GM19023 (cell line): ENCODE data around the gene CHN1.

ENCODE experiments used
- ATAC-seq: cut with Tn5 transposase; IDR thresholded peaks from one replicate; pipeline ENCODE4 v1.9.1; 2021; ENCODE audit warnings: mild to moderate bottlenecking, moderate library complexity; ENCODE audit not compliant: unreplicated experiment

The CHN1 gene

DNA sequence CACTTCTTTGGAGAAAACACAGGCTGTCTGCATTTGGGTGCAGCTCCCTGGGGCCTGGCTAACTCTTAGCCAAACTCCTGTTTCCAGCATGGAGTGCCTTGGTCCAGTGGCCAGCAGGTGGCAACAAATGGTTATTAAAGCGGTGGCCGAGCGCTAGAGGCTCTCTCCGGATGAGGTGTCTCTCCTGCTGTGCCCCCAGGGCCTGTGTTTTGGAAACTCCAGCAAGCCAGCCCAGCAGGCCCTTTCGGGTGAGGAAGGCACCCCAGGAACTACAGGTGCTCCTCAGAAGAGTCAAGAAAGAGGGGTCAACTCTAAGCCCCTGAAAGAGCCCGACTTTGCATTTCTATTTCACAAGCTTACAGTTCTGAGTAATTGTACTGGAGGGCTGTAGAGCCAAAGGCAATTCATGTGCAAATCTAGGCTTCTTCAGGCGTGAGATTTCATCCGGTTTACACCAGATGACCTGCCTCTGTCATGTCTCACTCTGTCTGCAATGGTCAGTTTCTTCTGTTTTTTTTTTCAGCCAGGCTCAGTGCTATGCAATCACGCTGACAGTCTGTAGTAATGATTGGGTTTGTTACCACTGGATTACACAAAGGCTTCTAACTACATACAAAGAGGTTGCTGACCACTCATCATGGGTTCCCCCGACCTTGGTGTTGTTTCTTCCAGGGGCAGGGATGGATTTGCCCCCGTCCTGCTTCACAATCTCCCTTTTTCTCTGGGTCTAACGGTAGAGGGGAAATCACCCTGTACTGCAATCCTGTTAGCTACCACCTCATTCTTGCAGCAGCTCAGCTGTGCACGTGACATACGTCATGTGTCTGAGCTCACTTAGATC, 233.3 kb downstream of the CHN1 start:
- peak; percentile 85 for ATAC-seq

GRCh38 chr2:174771136-174771535, 234.0 kb downstream of the CHN1 start:
- ATAC-seq, result no peak

GRCh38 chr2:174768557-174768956, 236.6 kb downstream of the CHN1 start:
- no peak for ATAC-seq

GRCh38 chr2:174766271-174766670, 238.9 kb downstream of the CHN1 start:
- ATAC-seq, result no peak

DNA sequence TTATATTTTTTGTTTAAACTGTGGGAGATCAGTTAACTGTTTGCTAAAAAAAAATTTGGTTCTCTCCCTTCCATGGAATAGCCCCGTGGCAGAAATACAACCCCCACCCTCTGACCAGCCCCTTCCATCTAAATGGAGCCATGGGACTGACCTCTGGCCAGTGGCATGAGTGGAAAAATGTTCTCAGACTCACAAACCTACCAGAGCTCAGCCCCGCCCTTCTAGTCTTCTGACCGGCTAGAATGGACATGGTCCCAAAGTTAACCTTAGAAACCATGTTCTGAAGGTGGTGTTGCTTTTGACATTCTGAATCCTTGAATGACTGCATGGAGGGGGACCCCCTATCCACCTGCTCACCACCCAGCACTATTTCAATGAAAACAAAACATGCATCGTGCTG, 239.6 kb downstream of the CHN1 start:
- no peak for ATAC-seq

- ATAC-seq, result peak; percentile 62
Measured at GRCh38 chr2:174764280-174765255, 240.6 kb downstream of the CHN1 start, which contains the start of gene CHRNA1. Gene CHRNA1 (minus strand): TSS chr2:174764472. CDS start chr2:174764394, 78 bp downstream.

DNA sequence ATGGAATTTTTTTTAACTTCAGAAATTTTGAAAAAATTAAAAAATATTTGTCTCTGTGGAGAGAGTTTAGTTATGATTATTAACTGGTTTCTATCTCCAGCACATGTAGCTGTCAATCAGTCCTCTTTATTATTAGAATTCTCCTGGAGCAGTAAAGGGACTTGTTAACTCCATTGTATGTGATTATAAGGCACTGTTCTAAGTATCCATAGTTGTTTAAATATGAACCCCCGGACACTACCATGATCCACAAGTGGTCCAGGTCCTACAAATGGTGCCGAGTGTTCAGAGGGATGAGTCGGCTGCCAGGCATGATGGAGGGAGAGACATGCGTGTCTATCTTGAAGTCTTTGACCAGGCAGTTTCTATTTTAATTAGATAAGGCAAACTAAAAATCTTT, 241.4 kb downstream of the CHN1 start:
- no peak for ATAC-seq

GRCh38 chr2:174762464-174762863, 242.7 kb downstream of the CHN1 start:
- no peak for ATAC-seq

- no peak for ATAC-seq
Measured at GRCh38 chr2:174761837-174762236, 243.3 kb downstream of the CHN1 start.

DNA sequence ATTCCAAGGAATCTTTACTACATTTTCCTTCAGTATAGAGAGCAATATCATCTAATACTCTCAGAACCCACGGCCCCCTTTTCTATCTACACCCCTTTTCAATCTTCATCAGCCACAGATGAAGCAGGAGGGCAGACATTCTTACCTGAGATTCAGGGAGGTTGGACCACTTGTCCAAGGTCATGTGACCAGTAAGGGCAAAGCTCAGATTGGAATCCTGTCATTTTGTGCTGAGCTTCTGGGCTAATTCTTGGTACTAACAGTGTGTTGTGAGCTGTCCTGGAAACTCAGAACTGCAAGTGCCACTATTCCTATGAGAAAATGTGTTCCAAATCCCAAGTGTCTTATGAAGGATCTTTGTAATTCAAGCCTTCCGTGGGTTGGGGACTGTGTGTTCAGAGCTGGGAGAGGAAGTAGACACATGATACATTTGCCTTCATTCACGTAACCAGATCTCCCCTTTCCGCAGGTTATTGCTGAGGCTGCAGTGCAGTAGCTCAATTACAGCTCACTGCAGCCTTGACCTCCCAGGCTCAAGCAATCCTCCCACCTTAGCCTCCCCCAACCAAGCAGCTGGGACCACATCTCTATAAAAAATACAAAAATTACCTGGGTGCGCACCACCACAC, 244.2 kb downstream of the CHN1 start:
- ATAC-seq, result no peak

DNA sequence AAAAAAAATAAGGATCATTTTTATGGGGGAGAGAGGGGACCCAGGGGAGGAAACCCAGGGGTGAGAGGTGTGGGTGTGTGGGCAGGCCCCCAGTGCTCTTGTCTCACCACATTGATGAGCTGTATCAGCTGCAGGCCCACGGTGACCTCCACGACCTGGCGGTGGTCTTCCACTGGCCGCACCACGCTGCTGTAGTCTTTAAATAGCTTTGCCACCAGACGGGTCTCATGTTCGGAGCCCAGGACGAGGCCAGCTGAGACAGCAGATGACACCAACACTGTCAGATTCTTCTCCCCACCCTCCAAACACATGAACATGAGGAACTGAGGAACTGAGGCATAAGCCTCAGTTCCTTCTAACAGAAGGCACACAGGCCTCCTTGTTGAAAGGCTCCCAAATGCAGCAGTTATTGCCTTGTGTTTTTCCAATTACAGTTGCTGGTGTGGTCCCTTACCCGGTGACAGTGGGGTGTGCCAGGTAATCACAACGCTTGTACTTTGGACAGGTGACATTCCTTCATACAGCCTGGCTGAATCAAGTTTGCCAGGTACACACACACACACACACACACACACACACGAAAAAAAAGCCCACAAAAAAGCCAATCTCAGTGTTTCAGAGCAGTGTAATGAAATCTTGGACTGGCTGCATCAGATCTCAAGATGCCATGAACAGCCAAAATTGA, 245.7 kb downstream of the CHN1 start:
- no peak for ATAC-seq

- ATAC-seq, result no peak
Measured at GRCh38 chr2:174756743-174757142, 248.4 kb downstream of the CHN1 start.

- ATAC-seq, result no peak
Measured at GRCh38 chr2:174753038-174753633, 252.0 kb downstream of the CHN1 start.

- ATAC-seq, result peak; percentile 80
Measured at GRCh38 chr2:174752403-174753037, 252.7 kb downstream of the CHN1 start.

DNA sequence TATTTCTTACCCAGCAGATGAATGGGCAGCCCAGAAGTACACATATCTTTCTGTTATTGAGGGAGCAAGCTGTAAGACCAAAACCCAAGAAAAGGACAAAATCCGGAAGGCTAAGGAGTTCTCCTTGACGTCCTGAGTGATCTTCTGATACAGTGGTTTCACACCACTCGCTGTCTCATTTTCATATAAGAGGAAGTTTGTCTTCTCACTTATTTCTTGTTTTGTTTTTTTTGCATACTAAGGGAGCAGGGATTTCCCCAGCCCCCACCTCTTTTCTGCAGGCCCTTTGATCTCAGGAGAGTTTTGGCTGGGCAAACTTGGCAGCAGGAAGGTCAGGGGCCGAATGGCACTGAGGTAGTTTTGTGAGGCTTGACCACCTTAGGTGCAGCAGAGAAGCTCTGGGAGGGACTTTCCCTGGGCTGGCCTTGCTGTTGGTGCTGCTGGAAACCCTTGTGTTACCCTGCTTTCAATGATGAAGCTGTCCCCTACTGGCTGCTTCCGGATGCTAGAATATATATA, 254.2 kb downstream of the CHN1 start:
- ATAC-seq, result peak; percentile 52

GRCh38 chr2:174749793-174750192, 255.4 kb downstream of the CHN1 start:
- no peak for ATAC-seq

DNA sequence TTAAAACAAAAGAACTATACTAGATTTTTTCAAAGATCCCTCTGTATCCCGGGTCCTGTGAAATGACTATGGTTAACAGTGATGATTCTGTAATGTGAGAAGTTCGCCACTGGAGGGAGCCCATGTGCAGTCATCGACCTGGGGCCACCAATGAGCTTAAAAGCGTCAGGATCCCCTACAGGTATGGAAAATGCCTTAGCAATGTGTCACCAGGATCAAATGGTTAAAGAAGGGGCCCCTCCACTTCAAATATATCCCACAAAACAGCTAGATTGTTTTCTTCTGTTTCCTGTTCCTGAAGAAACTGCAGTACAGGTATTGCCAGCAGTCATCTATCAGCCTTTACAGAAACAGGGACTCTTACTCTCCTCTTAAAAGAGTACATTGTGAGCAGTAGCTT, 256.2 kb downstream of the CHN1 start:
- no peak for ATAC-seq
